ENCODE results near the gene BRINP1. TPM values are rescaled to one million over a fixed set of nuclear protein-coding genes. Genes with fewer than 3 reads are reported as not detected.

The BRINP1 gene, protein sequence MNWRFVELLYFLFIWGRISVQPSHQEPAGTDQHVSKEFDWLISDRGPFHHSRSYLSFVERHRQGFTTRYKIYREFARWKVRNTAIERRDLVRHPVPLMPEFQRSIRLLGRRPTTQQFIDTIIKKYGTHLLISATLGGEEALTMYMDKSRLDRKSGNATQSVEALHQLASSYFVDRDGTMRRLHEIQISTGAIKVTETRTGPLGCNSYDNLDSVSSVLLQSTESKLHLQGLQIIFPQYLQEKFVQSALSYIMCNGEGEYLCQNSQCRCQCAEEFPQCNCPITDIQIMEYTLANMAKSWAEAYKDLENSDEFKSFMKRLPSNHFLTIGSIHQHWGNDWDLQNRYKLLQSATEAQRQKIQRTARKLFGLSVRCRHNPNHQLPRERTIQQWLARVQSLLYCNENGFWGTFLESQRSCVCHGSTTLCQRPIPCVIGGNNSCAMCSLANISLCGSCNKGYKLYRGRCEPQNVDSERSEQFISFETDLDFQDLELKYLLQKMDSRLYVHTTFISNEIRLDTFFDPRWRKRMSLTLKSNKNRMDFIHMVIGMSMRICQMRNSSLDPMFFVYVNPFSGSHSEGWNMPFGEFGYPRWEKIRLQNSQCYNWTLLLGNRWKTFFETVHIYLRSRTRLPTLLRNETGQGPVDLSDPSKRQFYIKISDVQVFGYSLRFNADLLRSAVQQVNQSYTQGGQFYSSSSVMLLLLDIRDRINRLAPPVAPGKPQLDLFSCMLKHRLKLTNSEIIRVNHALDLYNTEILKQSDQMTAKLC
- total RNA-seq: not detected in 2 replicates

DNA sequence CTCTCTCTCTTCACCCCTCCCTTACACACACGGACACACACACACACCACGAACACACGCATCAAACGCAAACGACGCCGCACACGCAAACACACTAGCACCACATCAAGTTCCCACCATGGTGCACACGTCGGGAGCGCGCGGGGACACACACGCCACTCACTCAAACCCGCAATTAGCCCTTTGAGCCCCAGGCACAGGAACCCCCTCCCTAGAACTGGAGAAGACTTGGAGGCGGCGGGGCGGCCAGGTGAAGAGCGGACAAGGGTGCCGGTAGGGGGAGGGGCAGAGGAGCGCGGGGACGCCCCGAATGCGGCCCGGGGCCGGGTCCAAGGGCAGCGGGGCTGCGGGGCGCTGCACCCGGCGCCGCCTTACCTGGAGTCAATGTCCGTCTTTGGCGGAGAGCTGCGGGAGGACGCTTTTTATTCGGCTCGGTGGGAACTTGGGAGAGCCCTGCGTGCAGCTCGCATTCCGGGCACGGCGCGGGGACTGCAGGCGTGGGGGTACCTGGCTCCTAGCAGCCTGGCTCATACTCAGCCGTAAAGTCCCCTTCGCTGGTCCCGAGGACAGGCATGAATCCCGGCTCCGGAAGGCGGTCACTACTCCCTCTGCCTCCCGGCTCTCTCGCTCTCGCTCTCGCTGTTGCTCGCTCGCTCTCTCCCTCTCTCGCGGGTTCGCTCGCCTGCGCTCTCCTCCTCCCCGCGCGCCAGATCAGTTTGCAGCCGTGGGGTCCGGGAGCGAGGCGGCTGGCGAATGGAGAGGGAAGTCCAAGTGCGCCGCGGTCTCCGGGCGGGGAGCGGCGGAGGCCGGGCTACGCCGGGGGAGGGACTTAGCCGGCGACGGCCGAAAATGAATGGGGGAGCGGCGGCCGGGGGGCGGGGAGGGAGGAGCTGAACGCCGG is at the start of gene BRINP1:
Gene BRINP1 (minus strand): TSS at position 755 of the 901 bp plus-strand sequence. CDS start 56,080 bp downstream, outside the sequence.

Measured in bronchus fibroblast of lung (primary cell).